Transverse colon (tissue), 4 donors: Measurements from ENCODE around the gene SNRNP48. TPM values are rescaled to one million over a fixed set of nuclear protein-coding genes. Genes with fewer than 3 reads are reported as not detected.

Source experiments
- DNase-seq: peaks from one replicate; pipeline ENCODE4 v3.0.0-alpha.2; 2019
- H3K27ac ChIP-seq, 4 donors: fragments of 200-600 bp; sonication (generic); 2 replicates each; pipeline ENCODE4 v1.5.1; 2016 to 2018; ENCODE audit warnings: inconsistent platforms in 4 of 4
- H3K27me3 ChIP-seq: fragments of 200-600 bp; sonication (generic); 2 replicates; pipeline ENCODE4 v1.5.1; 2017; ENCODE audit warnings: inconsistent platforms
- H3K36me3 ChIP-seq, 4 donors: fragments of 200-600 bp; sonication (generic); 2 replicates each; pipeline ENCODE4 v1.5.1; 2017 to 2019; ENCODE audit warnings: inconsistent platforms in 4 of 4
- H3K4me1 ChIP-seq, 4 donors: fragments of 200-600 bp; sonication (generic); 2 replicates each; pipeline ENCODE4 v1.5.1; 2017 to 2020; ENCODE audit warnings: inconsistent platforms in 4 of 4
- H3K4me3 ChIP-seq, 4 donors: fragments of 200-600 bp; sonication (generic); 1 replicate in 1 of 4; 2 replicates in 3 of 4; pipeline versions ENCODE4 v1.5.1 to v1.6.1; 2017 to 2019; ENCODE audit warnings: inconsistent platforms in 4 of 4
- H3K9me3 ChIP-seq, 2 donors: fragments of 200-600 bp; sonication (generic); 2 replicates each; pipeline ENCODE4 v1.5.1; 2017 to 2019; ENCODE audit warnings: inconsistent platforms in 2 of 2
- EP300 ChIP-seq: sonication (generic); formaldehyde crosslinking; IDR thresholded peaks from one replicate; pipeline ENCODE4 v1.6.1; 2017; ENCODE audit warnings: antibody characterized with exemption, low read depth
- POLR2A ChIP-seq: fragments of 450-650 bp; IDR thresholded peaks from one replicate; pipeline ENCODE4 v1.6.1; 2016; ENCODE audit warnings: antibody characterized with exemption, mild to moderate bottlenecking, moderate library complexity
- POLR2AphosphoS5 ChIP-seq, 3 donors: sonication (generic); formaldehyde crosslinking; IDR thresholded peaks; one replicate each; pipeline ENCODE4 v1.6.1; 2016; ENCODE audit warnings: antibody characterized with exemption in 3 of 3
- WGBS, 2 donors: methylation state at CpG; one replicate each; pipeline ENCODE4 v1.1.5; 2018; ENCODE audit warnings: low coverage in 1 of 2; 5-methylcytosine and 5-hydroxymethylcytosine counted together
- in situ Hi-C, 4 donors: fragments of 200-750 bp; cut with MboI; loops; one replicate each; pipeline versions ENCODE4 v1.15.0 to v1.15.1; 2017; ENCODE audit warnings: low sequenced_read_pairs in 3 of 4, low pct_ligation_motif_present in 1 of 4, low pct_unique_long_range_greater_than_20kb in 1 of 4
- intact Hi-C: fragments of 100-400 bp; cut with DNase I; formaldehyde crosslinking; loops from one replicate; pipeline ENCODE4 v1.15.1; 2023; ENCODE audit warnings: low total_unique reads
- total RNA-seq, 4 donors: library from RNA; depleted of rRNA; stranded (reverse); fragments of >200 nt; gene quantifications; one replicate each; pipeline ENCODE4 v1.1.0, GENCODE V29; 2016
- TF ChIP-seq, protein P1 (sequence below), 5 experiments: fragments of 200-600 bp in 3 of 5; fragments of 450-650 bp in 2 of 5; sonication (generic) in 3 of 5; IDR thresholded peaks; 1 replicate in 2 of 5; 2 replicates in 3 of 5; pipeline ENCODE4 v1.5.1; 2016 to 2017; ENCODE audit warnings: antibody characterized with exemption in 5 of 5, inconsistent platforms in 3 of 5, mild to moderate bottlenecking in 2 of 5, moderate library complexity in 1 of 5

Gene SNRNP48
- total RNA-seq, 4 donors from 2014 or later = 7.9 to 31.8 (median 16.6) TPM

DNA sequence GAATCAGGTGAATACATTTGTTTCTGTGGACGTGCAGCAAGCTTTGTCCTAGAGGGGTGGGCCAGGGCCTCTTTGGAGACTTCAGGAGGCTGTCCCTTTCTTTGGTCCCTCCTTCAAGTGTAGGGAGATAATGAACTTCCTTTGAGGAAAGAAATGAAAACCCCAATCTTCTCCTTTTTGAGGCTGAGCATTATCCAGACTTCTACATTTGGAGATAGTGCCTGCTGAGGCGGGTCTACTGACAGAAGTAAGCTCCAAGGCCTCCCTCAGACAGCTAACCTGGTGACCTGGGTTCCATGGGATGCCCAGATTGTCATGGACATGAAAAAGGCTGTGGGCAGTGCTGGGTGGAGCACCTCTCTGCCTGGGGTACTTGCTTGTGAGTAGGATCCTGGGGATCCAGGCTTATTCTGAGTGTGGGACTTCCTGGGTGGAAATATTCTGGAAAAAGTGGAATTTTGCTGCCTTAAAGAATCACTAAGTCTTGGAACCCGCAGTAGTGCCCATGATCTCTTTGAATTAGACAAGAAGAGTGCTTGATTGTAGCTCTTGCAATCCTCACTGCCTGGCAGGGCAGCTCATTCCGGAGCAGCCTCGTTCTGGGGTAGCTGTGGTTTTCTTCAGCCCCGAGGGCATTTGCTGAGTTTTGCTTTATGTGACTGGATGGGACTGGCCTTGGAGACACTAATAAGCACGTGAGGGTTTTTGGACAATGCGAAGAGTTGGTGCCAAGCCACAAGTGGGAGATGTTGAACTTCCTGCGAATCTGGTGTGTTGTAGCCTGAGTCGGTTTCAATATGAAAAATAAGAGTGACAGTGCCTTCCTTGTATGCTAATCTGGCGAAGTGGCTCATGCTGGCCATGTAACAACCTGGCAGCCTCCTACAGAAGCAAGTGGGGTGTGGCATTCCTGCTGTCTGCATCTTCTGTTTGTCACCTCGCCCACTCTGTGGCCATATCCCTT is 28.1 kb downstream of the SNRNP48 start:
- TF ChIP-seq, protein P1, sequence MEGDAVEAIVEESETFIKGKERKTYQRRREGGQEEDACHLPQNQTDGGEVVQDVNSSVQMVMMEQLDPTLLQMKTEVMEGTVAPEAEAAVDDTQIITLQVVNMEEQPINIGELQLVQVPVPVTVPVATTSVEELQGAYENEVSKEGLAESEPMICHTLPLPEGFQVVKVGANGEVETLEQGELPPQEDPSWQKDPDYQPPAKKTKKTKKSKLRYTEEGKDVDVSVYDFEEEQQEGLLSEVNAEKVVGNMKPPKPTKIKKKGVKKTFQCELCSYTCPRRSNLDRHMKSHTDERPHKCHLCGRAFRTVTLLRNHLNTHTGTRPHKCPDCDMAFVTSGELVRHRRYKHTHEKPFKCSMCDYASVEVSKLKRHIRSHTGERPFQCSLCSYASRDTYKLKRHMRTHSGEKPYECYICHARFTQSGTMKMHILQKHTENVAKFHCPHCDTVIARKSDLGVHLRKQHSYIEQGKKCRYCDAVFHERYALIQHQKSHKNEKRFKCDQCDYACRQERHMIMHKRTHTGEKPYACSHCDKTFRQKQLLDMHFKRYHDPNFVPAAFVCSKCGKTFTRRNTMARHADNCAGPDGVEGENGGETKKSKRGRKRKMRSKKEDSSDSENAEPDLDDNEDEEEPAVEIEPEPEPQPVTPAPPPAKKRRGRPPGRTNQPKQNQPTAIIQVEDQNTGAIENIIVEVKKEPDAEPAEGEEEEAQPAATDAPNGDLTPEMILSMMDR (IDR thresholded peaks at IDR 0.05) = no peak
- no peak for TF ChIP-seq POLR2AphosphoS5 (IDR thresholded peaks at IDR 0.05)
- TF ChIP-seq EP300 = no peak
- WGBS, 2 donors = 34 to 70% methylated on average over 1 to 12 of the region's 12 CpGs
- Histone ChIP-seq H3K27me3 (no peaks in the 10 kb centered on the region), H3K27ac (no peak overlapping the region), H3K4me1 (peaks cover 0 to 13% (median 4%) of the 10 kb centered on the region in 4 donors), H3K36me3 (peaks cover 0 to under 1% (median 0%) of the 10 kb centered on the region in 4 donors), H3K4me3 (no peak overlapping the region), H3K9me3 (no peaks in the 10 kb centered on the region)
- intact Hi-C loops = no loop called here
- in situ Hi-C loops = loop anchor here in 1 of 4 donors (10.0 to 25.0 kb wide), 2 partner anchors 343 to 956 kb away; no protein-coding TSS in a partner anchor
- peak; percentile 29 for DNase-seq

DNA sequence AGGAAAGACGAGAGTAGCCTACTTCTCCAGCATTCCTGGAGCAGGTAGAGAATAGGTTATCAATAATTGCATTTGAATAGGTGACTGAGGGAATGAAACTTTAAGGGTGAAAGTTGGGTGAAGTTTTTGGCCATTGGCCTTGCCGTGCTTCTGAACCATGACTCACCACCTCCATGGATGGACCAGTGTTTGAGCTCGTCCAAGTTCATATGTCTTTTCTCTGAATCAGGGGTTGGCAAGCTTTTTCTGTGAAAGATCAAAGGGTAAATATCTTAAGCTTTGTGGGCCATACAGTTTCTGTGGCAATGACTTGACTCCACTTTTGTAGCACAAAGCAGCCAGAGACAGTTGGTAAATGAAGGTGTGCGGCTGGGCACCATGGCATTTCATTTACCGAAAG is 31.8 kb downstream of the SNRNP48 start:
- H3K4me1 ChIP-seq = no peaks in the 10 kb centered on the region
- 91 to 100% methylated on average over 2 to 5 of the region's 5 CpGs for WGBS, 2 donors
- in situ Hi-C loops = loop anchor here in 1 of 4 donors (25.0 kb wide), 1 partner anchor 959 kb away; no protein-coding TSS in a partner anchor
- no peaks in the 10 kb centered on the region for H3K36me3 ChIP-seq
- no peaks in the 10 kb centered on the region for H3K27me3 ChIP-seq
- H3K27ac ChIP-seq = no peak overlapping the region
- DNase-seq = no peak
- intact Hi-C loops = no loop called here
- no peaks in the 10 kb centered on the region for H3K9me3 ChIP-seq
- TF ChIP-seq EP300 = no peak
- H3K4me3 ChIP-seq = no peak overlapping the region

DNA sequence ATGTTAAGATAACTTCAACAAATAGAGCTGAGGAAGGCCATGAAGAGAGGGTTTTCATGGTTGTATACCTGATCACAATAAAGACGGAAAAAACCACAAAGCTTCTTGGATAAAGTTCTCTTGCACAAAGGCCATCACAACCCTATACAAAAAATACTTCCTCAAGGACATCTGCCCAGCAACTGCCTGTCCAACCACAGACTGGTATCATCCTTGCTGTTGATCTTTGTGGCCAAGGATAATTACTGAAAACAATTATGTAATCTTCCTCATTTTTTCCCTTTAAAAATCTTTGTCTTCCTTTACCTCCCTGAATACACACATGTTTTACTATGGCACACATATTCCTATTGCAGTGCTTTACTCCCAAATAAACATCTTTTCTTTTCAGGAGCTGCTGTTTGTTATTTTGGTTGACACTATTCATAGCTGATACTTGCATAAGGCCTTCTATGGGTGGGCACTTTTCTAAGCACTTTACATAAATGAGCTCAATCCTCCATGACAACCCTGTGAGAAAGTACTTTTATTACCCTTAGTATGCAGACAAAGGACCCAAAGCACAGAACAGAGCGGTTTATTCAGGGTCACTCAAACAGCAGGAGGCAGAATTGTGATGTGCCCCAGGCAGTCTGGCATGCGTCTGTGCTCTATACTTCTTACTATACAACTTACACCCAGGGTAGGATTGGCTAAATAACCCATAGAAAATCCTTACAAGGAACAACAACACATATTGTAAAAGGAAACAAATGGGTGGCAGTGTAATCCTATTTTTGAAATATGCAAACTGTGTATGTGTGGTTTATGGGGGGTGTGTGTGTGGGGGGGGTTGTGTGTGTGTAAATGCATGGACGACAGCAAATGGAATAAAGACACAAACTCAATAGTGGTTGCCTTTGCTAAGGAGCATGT is 35.1 kb downstream of the SNRNP48 start:
- Histone ChIP-seq H3K36me3 (no peaks in the 10 kb centered on the region), H3K4me3 (no peak overlapping the region), H3K9me3 (no peaks in the 10 kb centered on the region), H3K27ac (no peak overlapping the region), H3K27me3 (no peaks in the 10 kb centered on the region), H3K4me1 (no peaks in the 10 kb centered on the region)
- WGBS, 2 donors = 55 to 58% methylated on average over 4 of the region's 4 CpGs
- in situ Hi-C loops = loop anchor here in 1 of 4 donors (25.0 kb wide), 1 partner anchor 963 kb away; no protein-coding TSS in a partner anchor
- intact Hi-C loops = no loop called here
- TF ChIP-seq POLR2AphosphoS5 (IDR thresholded peaks at IDR 0.05) (no peak), EP300 (no peak), POLR2A (no peak)
- TF ChIP-seq, protein P1 (IDR thresholded peaks at IDR 0.05) = no peak
- no peak for DNase-seq

DNA sequence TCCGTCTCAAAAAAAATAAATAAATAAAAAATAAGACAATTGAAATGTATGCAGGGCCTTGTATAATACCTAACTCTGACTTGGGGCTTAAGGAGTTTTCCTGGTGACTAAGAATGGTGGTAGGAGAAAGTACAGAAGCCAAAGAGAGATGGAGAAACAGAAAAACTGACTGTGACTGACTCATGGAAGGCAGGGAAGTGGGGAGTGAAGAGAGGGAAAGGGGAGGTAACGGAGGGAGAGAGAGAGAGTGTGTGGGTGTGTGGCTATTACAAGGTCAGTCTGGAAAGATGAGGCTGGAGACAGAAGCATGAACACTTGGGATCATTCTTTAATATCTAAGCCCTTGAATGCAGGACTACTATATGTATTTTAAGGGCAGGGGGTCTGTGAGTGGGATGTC is 38.5 kb downstream of the SNRNP48 start:
- in situ Hi-C loops = no loop called here
- Histone ChIP-seq H3K9me3 (no peaks in the 10 kb centered on the region), H3K27me3 (no peaks in the 10 kb centered on the region), H3K27ac (no peak overlapping the region), H3K4me1 (peaks cover 0 to 12% (median 0%) of the 10 kb centered on the region in 4 donors), H3K4me3 (no peak overlapping the region), H3K36me3 (no peaks in the 10 kb centered on the region)
- 72 to 82% methylated on average over 2 of the region's 2 CpGs for WGBS, 2 donors
- no peak for DNase-seq
- intact Hi-C loops = no loop called here
- TF ChIP-seq EP300 = no peak
- TF ChIP-seq POLR2A = no peak
- TF ChIP-seq, protein P1 (IDR thresholded peaks at IDR 0.05) = no peak
- no peak for TF ChIP-seq POLR2AphosphoS5 (IDR thresholded peaks at IDR 0.05)
